K562 (cell line): Measurements from ENCODE around the gene NSF. TPM values are rescaled to one million over a fixed set of nuclear protein-coding genes. Genes with fewer than 3 reads are reported as not detected.

ENCODE experiments used
- FIP1L1 ChIP-seq: fragments of 200-400 bp; formaldehyde crosslinking; IDR thresholded peaks from 2 replicates; pipeline ENCODE4 v1.6.1; 2018; ENCODE audit warnings: mild to moderate bottlenecking, low read depth, low read length; ENCODE audit not compliant: poor library complexity, severe bottlenecking
- PHF21A ChIP-seq: fragments of 450-650 bp; IDR thresholded peaks from 2 replicates; pipeline ENCODE4 v1.6.1; 2017; ENCODE audit warnings: low read depth, borderline replicate concordance
- POLR3A ChIP-seq: IDR thresholded peaks from 2 replicates; pipeline ENCODE4 v1.6.1; 2011; ENCODE audit warnings: borderline replicate concordance, mild to moderate bottlenecking, moderate library complexity; ENCODE audit not compliant: insufficient read length, insufficient read depth; ENCODE audit errors: extremely low read depth
- RNF2 ChIP-seq: sonication (generic); IDR thresholded peaks from 2 replicates; pipeline ENCODE4 v1.6.1; 2016
- SAFB ChIP-seq: fragments of 200-400 bp; formaldehyde crosslinking; IDR thresholded peaks from 2 replicates; pipeline ENCODE4 v1.6.1; 2017; ENCODE audit warnings: low read depth, low read length, borderline replicate concordance
- SMAD4 ChIP-seq: fragments of 250-450 bp; sonication (Bioruptor Pico); conservative IDR thresholded peaks from 2 replicates; pipeline ENCODE4 v1.8.0; 2021; ENCODE audit warnings: inconsistent platforms, mild to moderate bottlenecking, moderate library complexity
- TRIM24 ChIP-seq, 2 experiments: fragments of 450-650 bp; IDR thresholded peaks; 2 replicates each; pipeline ENCODE4 v1.6.1; 2016
- ZBTB7A ChIP-seq: IDR thresholded peaks from 2 replicates; pipeline ENCODE4 v1.6.1; 2011; ENCODE audit warnings: low read depth, mild to moderate bottlenecking, low read length, moderate library complexity, borderline replicate concordance; ENCODE audit not compliant: control insufficient read depth
- ZNF408 ChIP-seq: fragments of 250-450 bp; sonication (Bioruptor Pico); IDR thresholded peaks from 2 replicates; pipeline ENCODE4 v1.4.0; 2020; ENCODE audit warnings: low read depth, mild to moderate bottlenecking, moderate library complexity
- polyA plus RNA-seq, 8 experiments: library from polyadenylated mRNA; depleted of rRNA in 4 of 8; stranded (reverse) in 5 of 8; unstranded in 3 of 8; fragments of >200 nt; fragmentation: Nextera tagmentation in 2 of 8; fragmentation: Illumina TruSeq in 1 of 8; extraction: Ambion mirVana in 2 of 8; extraction: Trizol in 1 of 8; gene quantifications; 2 replicates each; pipeline versions ENCODE4 v1.2.1 to v1.2.3, GENCODE V29; 2011 to 2014; ENCODE audit warnings: inconsistent platforms in 1 of 8, missing spikeins in 1 of 8
- total RNA-seq, 7 experiments: library from RNA; depleted of rRNA in 6 of 7; stranded (reverse); fragments of >200 nt in 6 of 7; fragmentation: Illumina TruSeq in 2 of 7; extraction: Trizol in 2 of 7; gene quantifications; 2 replicates each; pipeline versions ENCODE4 v1.2.1 to v1.2.3, GENCODE V29; 2011 to 2021; ENCODE audit warnings: low replicate concordance in 1 of 7
- TF ChIP-seq, protein P1 (sequence below), 2 experiments: fragments of 450-650 bp; formaldehyde crosslinking in 1 of 2; IDR thresholded peaks; 2 replicates each; pipeline versions ENCODE4 v1.4.0 to v1.6.1; 2014 to 2020; ENCODE audit warnings: mild to moderate bottlenecking in 2 of 2, borderline replicate concordance in 1 of 2, low read depth in 1 of 2
- TF ChIP-seq, protein P2 (sequence below), 3 experiments: fragments of 200-800 bp in 1 of 3; fragments of 250-450 bp in 1 of 3; fragments of 450-650 bp in 1 of 3; sonication (Bioruptor Pico) in 1 of 3; sonication (Bioruptor generic) in 1 of 3; formaldehyde crosslinking in 1 of 3; IDR thresholded peaks; 2 replicates each; pipeline versions ENCODE4 v1.6.1 to v1.8.0; 2016 to 2022; ENCODE audit warnings: mild to moderate bottlenecking in 2 of 3, missing genetic modification characterization in 2 of 3, missing compliant biosample characterization in 1 of 3, moderate library complexity in 1 of 3
- TF ChIP-seq, protein P3 (sequence below): sonication (generic); formaldehyde crosslinking; IDR thresholded peaks from 2 replicates; pipeline ENCODE4 v1.4.0; 2020; ENCODE audit warnings: mild to moderate bottlenecking, missing genetic modification reagents

Gene NSF
- total and polyA plus RNA-seq, 9 of the 15 experiments (the other 6 are each of a cell fraction or from before 2014, with no cell fraction given) = 16.7 to 39.8 (median 36.7) TPM

DNA sequence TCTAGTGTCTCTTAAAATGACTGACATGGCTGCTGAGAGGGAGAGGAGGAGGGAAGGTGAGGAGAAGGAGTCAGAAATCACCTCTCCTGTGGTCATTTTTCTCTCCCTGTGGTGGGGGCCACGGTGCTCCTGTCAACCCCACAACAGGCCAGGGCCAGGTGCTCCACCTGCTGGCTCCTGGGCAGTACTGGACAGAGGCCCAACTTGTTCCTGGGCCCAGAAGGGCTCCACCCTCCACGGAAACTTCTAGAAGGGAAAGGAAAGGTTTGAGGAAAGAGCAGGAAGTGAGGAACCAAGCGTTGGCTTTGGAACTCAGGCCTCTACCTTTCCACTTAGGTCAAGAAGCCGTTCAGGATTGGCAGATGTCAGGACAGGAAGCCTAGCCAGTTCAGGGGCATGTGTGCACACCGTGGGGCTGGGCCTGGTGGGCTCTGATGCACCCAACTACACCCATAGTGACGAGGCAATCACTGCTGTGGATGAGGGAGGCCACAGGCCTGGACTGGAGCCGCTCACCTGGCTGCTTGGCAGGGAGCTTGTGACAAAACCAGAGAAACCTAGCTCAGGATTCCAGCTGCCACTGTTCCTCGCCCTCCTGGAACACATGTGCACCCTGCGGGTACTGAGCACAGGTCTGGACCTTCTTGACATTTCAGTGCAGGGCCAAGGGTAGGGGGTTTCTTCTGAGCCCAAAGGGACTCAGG lies 191.9 kb downstream of the NSF start (continued):
- TF ChIP-seq, protein P1, sequence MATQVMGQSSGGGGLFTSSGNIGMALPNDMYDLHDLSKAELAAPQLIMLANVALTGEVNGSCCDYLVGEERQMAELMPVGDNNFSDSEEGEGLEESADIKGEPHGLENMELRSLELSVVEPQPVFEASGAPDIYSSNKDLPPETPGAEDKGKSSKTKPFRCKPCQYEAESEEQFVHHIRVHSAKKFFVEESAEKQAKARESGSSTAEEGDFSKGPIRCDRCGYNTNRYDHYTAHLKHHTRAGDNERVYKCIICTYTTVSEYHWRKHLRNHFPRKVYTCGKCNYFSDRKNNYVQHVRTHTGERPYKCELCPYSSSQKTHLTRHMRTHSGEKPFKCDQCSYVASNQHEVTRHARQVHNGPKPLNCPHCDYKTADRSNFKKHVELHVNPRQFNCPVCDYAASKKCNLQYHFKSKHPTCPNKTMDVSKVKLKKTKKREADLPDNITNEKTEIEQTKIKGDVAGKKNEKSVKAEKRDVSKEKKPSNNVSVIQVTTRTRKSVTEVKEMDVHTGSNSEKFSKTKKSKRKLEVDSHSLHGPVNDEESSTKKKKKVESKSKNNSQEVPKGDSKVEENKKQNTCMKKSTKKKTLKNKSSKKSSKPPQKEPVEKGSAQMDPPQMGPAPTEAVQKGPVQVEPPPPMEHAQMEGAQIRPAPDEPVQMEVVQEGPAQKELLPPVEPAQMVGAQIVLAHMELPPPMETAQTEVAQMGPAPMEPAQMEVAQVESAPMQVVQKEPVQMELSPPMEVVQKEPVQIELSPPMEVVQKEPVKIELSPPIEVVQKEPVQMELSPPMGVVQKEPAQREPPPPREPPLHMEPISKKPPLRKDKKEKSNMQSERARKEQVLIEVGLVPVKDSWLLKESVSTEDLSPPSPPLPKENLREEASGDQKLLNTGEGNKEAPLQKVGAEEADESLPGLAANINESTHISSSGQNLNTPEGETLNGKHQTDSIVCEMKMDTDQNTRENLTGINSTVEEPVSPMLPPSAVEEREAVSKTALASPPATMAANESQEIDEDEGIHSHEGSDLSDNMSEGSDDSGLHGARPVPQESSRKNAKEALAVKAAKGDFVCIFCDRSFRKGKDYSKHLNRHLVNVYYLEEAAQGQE (IDR thresholded peaks at IDR 0.05; ENCODE audit: borderline replicate concordance) = peak; percentile 91
- TF ChIP-seq, protein P1 (CRISPR knock-in tag; IDR thresholded peaks at IDR 0.05; ENCODE audit: low read depth) = no peak
- TF ChIP-seq ZNF408 (CRISPR knock-in tag) = no peak
- TF ChIP-seq, protein P2, sequence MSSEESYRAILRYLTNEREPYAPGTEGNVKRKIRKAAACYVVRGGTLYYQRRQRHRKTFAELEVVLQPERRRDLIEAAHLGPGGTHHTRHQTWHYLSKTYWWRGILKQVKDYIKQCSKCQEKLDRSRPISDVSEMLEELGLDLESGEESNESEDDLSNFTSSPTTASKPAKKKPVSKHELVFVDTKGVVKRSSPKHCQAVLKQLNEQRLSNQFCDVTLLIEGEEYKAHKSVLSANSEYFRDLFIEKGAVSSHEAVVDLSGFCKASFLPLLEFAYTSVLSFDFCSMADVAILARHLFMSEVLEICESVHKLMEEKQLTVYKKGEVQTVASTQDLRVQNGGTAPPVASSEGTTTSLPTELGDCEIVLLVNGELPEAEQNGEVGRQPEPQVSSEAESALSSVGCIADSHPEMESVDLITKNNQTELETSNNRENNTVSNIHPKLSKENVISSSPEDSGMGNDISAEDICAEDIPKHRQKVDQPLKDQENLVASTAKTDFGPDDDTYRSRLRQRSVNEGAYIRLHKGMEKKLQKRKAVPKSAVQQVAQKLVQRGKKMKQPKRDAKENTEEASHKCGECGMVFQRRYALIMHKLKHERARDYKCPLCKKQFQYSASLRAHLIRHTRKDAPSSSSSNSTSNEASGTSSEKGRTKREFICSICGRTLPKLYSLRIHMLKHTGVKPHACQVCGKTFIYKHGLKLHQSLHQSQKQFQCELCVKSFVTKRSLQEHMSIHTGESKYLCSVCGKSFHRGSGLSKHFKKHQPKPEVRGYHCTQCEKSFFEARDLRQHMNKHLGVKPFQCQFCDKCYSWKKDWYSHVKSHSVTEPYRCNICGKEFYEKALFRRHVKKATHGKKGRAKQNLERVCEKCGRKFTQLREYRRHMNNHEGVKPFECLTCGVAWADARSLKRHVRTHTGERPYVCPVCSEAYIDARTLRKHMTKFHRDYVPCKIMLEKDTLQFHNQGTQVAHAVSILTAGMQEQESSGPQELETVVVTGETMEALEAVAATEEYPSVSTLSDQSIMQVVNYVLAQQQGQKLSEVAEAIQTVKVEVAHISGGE (CRISPR knock-in tag; IDR thresholded peaks at IDR 0.05) = no peak
- no peak for TF ChIP-seq SAFB
- no peak for TF ChIP-seq FIP1L1
- TF ChIP-seq SMAD4 (CRISPR knock-in tag) = no peak
- TF ChIP-seq TRIM24 (IDR thresholded peaks at IDR 0.05) = no peak
- no peak for TF ChIP-seq POLR3A
- TF ChIP-seq RNF2 = no peak
- TF ChIP-seq PHF21A = no peak
- no peak for TF ChIP-seq ZBTB7A
- TF ChIP-seq, protein P3, sequence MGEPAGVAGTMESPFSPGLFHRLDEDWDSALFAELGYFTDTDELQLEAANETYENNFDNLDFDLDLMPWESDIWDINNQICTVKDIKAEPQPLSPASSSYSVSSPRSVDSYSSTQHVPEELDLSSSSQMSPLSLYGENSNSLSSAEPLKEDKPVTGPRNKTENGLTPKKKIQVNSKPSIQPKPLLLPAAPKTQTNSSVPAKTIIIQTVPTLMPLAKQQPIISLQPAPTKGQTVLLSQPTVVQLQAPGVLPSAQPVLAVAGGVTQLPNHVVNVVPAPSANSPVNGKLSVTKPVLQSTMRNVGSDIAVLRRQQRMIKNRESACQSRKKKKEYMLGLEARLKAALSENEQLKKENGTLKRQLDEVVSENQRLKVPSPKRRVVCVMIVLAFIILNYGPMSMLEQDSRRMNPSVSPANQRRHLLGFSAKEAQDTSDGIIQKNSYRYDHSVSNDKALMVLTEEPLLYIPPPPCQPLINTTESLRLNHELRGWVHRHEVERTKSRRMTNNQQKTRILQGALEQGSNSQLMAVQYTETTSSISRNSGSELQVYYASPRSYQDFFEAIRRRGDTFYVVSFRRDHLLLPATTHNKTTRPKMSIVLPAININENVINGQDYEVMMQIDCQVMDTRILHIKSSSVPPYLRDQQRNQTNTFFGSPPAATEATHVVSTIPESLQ (CRISPR knock-in tag) = no peak
